HG02970 (cell line): ENCODE measurements around the gene CENPM.
A peak's percentile ranks its signal among the peaks of the same experiment; 100 is the strongest.

ENCODE experiments used
- ATAC-seq: cut with Tn5 transposase; IDR thresholded peaks from one replicate; pipeline ENCODE4 v1.9.1; 2021; ENCODE audit warnings: mild to moderate bottlenecking, moderate library complexity, moderate number of reproducible peaks; ENCODE audit not compliant: unreplicated experiment, low FRiP score

Gene CENPM

DNA sequence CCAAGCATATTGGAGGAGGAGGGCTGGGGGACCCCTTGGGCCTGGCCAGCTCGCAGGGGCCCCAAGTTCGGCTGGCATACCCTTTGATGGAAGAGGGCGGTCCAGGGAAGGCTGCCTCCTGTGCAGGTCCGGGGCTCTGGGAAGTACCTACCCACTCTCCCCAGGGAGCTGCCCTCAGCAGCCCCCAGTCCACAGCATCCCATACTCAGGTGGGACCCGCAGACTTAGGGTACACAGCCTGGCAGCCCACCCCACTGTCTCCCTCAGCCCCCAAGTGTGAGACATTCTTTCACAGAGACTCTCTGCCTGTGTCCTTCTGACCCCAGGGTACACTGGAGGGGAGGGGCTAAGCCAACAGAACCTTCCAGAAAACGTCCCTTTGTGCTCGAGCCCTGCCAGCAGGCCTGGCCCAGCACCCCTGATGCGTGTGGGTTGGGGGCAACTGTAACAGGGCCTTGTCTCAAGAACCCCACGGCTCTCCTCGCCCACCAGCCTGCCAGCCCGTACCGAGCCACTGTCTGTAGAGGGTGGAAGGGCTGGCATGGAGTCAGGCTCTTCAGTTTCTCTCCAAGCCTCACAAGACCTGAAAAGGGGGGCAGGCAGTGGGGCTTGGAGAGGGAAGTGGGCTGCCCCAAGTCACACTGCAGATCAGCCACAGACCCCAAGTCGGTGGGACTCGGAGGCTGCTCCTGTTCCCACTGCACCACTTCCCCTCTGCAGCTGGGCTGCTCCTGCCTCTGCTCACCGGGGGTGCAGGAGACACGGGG is 13.4 kb downstream of the CENPM start:
- no peak for ATAC-seq

DNA sequence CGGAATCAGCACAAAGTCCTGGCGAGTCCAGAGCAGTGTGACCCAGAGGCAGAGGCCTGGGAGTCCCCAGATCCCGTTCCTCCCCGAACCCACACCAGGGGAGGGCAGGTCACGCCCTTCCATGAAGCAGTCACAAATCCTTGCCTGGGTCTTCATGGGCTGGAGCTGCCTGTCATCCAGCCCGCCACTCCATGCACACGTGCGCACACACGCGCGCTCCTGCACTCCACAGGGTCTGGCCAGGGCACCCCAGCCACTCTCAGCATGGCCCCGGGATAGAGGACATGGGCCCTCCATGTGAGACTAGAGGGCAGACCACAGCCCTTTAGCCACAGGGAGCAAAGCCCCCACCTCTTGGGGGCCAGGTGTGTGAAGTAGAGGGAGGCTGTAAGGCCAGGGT is 14.6 kb downstream of the CENPM start:
- ATAC-seq = no peak

DNA sequence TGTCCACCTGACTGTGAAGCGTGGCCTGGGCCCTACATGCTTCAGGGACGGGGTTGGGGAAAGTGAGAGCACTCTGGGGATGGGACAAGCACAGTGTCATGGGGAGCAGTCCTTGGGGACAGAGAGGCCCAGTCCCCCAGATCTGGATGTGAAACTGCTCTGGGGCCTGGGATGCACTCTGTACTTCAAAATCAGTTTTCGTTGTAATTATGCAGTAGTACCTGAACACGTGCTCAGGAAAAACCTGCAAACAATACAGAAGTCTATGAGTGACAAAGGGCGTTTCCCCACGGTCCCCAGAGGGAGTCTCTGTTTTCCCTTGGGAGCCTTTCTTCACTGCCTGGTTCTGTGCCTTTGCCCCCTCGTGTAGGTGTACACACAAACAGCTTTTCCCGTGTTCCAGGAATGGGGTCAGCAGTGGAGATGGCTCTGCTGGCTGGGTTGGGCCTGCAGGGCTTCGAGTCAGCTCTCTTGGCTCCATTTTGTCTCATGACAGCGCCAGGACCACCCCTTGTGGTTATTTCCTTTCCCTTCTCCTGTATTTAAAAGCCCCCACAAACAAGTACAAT is 15.2 kb downstream of the CENPM start:
- ATAC-seq = no peak

DNA sequence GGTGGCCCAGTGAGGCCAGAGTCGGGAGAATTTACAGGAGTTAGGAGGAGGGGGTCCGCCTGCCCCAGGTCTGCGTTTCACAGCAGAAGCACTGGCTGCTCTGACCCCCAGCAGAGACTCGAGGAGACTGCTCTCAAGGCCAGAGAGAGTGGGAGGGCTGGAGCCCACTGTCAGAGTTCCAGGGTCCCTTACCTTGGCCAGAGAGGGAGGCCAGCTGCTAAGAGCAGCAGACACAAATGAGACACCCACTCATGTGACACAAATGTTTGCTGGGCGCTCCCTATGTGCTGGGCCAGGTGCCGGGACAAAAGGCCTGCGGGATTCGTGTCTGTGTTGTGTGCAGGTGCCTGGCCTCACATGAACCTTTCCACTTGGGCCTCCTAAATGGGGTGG is 17.5 kb downstream of the CENPM start:
- ATAC-seq = no peak

DNA sequence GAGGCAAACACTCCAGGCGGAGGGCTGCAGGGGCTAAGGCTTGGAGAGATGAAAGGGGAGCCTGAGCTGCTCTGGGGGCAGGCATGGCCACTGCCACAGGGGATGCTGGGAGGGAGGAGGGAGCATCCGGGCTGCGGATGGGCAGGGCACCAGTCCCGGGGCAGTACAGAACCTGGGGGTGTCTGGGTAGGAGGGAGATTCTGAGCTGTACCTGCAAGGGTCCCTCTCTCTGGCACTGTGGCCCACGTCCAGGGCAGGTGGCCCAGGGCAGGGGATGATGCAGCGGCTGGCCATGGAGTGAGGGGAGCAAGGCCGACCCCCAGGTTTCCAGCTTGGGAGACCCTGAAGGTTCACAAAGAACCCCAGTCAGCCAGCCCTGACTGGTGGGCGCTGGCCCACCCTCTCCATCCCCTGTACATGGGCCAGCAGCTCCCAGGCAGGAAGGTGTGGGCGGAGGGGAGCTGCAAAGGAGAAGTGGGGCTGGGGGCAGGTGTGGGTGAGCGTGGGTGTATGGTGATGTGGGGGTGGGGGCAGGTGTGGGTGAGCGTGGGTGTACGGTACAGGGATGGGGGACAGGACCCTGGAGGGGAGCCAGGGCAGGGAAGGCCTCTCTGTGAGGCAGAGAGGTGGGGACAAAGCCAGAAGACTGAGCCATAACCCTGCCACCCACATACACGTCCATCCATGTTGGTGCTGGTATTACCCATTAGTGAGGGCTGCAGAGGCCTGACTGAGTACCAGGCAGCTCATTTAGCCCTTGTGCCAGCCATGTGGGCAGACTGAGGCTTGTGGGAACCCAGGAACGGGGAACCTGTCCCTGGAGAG is 18.1 kb downstream of the CENPM start:
- ATAC-seq = no peak

DNA sequence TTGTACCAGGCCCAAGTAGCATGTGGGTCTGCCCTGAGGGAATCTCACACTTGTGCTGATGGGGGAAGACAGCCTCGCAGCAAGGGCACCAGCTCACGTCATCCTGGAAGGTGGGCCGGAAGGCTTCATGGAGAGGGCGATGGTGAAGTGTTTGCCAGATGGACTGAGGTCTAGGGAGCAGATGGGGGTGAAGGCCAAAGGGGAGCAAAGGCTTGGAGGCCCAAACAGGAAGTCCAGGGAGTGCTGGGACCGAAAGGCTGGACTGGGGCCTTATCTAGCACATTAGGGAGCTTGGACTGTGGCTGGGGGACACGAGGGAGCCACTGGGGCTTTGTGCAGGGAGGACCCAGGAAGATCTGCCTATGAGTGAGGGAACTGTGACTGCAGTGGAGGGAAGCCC is 19.1 kb downstream of the CENPM start:
- no peak for ATAC-seq

DNA sequence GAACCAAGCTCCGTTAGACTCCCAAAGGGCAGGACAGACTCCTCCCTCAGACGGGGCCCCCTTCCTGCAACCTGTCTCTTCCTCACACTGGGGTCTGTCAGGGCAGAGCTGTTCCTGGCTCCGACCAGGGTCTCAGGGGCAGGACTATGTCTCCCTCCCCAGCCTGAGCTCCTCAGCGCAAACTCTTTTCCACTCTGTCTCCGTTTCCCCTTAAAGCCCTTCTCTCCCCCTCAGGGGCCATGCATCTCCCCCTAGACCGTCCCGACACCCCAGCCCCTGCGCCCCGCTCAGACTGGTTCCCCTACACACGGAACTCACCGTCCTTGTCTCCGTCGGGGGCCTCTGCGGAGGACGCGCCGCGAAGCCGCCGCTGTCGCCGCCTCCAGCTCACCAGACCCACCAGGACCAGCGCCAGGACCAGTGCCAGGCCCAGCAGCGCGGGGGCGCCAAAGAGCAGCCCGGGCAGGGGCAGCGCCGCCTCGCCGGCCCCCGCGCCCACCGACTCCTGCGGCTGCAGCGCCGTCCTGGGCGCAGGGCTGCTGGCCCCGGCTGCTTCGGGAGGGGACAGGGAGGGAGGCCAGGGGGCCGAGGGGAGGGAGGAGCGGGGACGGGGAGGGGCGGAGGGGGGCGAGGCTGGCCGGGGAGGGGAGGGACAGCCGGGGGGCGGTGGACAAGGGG is 21.0 kb downstream of the CENPM start:
- peak; percentile 39 for ATAC-seq

DNA sequence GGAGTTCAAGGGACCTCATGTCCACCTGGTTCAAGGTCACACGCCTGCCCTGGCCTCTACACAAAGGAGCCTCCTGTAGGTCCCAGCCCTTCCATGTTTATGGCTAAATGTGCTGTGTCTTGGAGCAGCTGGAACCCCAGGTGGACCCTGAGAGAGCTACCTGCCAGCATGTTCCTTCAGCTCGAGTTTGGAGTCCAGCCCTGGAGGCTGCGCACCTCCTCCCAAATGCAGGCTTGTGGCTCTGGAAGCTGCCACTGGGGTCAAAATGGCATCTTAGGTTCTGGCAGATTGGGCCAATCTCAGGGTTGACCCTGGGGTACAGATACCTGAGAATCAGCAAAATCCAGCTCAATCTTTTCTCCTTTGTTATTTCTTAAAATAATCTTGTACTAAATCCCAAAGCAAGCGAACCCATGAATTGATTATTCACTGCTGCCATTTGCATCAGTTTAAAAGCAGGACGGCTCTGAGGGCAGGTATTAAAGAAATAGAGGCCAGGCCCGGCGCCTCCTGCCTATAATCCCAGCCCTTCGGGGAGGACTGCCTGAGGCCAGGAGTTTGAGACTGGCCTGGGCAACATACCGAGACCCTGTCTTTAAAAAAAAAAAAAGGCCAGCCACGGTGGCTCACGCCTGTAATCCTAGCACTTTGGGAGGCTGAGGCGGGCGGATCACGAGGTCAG is 23.2 kb downstream of the CENPM start:
- no peak for ATAC-seq

DNA sequence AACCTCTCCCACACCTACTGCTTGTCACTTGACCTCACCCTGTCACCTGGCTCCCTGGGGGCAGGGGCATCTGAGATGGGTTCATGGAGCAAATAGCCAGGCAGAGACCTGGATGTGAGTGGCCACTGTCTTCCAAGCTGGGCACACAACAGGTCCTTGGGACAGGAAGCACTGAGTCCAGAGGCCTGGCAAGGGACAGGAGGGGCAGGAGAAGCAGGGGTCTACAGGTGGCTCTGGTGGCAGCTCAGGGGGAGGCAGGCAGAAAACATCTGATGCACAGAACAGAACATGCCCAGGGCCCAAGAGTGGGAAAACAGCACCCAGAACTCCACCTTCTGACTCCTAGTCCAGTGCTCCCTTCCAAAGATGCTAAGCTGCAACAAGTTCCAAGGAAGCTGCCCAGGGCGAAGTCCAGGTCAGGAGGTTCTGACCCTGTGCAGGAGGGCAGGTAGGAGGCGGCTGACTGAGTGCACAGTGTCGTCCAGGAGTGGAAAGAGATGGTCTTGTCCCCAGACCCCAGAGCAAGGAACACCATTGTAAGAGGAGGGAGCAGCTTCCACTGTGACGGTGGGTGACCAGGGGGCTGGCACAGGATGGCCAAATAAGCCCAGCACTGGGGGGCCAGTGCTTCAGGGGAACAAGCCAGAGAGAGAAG is 23.9 kb downstream of the CENPM start:
- ATAC-seq = no peak

DNA sequence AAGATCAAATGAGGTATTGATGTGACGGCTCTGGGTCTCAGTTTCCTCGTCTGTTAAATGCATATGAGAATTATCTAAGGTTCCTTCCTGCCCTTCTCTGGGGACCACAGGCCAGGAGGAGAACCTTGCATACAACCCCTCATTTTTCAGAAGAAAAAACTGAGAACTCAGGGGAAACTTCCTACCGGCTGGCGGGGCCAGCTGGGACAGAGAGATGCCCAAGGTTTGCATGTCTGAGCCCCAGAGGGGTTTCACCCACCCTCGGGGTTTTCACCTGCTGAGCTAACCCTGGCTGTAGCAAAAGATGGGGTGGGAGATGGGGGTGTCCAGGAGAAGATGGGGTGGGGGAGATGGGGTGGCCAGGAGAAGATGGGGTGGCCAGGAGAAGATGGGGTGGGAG is 24.6 kb downstream of the CENPM start:
- no peak for ATAC-seq

DNA sequence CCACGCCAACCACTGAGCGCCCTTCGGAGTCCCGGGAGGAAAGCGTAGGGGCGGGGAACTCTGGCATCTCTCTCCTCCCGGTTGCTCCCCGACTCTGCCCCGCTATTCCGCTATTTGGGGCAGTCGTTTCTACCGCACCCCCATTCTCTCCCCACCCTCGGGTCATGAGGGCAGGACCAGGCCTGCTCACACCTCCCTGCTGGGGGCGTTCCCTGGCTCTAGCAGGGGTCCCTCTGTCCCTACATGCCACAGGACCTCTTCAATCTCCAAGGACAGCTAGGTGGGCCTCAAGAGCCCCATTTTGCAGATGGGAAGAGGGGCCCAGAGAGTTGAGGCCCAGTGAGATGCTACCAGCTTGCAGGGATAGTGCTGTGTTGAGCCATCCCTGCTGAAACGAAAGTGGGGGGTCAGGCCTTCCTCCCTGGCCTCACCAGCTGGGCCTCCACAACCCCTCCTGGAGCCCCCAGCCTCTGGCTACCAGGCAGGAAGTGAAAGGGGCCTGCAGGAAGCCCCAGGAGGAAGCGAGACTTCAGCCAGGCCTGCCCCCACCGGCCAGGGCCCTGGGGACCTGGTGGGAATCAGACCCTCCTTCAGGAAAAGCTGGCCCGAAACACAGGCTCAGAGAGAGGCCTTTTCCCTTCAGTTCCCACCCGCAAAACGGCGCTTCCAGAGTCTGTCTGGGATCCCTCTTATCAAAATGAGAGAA is 26.5 kb downstream of the CENPM start:
- peak; percentile 21 for ATAC-seq

DNA sequence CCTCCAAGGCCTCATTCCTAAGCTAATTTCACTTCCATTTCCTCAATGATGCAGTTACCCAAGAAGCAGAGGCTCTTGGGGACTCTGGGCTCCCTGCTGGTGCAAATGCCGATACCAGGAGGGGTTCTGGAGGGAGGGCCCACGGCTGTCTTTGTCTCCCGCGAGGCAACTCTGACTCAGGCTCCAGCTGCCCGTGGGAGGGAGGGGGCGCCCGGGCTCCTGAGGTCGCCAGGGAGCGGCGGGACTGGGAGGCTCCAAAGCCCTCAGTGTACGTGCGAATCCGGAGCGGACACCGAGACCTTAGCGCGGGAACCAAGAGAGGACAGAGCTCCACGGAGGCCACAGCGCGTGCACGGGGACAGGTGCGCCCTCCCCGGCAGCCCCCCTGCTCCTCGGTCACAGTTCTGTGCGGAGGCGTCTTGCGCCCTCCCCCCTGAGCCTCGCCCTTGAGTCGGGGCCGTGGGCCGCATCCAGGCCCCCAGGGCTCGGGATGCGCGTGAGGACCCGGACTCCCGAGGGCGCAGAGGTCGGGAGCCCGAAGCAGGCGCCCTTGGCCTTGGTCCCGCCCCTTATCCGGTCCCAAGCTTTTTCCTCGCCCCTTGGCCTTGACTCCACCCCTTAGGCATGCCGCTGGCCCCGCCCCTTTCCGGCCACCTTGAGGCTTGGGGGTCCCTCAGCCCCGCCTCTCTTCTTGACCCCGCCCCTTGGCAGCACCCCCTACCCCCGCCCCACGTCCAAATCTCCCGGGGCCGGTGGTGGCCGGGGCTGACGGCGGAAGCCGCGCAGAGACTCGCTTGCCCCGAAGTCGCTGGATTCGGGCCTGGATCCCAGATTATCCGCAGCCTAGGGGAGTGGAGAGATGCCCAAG is 27.4 kb downstream of the CENPM start:
- ATAC-seq = peak; percentile 60

DNA sequence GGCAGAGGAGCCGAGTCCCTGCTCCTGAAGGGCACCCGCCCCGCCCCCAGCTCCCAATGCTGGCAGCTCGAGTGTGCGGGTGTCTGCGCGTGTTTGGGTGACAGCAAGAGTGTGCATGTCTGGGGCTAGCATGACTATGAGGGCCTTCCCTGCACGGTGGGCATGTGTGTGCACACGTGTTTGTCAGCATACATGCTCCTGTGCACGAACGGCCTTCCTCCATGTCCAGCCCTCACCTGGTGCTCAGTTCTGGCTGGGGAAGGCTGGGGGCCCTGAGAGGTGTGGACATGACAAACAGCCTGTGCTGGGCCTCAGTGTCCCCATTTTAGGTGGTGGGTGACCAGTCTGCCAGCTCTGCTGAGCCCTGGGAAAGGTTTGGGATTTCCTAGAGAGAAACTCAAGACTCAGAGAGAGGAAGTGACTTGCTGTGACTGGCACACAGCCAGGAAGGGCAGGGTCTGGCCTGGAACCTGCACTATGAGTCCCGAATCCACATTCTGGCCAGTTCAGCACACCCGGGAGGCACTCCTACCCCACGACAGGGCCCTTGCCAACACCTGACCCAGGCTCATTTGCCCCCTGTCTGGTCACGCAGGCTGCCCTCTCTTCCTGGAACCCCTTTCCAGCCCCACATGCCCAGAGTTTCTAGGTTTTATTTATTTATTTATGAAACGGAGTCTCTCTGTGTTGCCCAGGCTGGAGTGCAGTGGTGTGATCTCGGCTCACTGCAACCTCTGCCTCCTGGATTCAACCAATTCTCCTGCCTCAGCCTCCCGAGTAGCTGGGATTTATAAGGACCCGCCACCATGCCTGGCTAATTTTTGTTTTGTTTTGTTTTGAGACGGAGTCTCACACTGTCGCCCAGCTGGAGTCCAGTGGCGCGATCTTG is 28.8 kb downstream of the CENPM start:
- no peak for ATAC-seq

DNA sequence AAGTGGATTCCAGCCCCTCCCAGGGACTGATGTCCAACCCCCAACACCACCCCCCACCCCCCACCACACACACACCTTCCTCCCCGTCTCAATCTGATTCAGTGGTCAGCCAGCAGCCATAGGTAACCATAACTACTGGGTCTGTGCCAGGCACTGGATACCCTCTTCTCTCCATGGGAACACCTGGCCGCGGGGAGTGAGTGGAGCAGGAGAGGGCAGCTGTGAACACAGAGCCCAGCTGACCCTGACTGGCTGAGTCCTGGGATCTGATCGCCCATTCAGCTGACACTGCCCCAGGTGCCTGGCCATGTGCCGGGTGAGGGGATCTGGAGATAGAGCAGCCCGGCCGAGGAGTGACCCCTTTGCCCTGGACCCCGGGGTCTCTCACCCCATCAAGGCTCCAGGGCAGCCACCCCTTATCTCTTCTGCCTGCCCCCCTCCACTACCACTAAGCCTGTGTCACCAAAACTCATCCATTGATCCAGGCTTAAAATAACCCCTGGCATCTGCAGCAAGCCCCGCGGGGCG is 29.5 kb downstream of the CENPM start:
- no peak for ATAC-seq

DNA sequence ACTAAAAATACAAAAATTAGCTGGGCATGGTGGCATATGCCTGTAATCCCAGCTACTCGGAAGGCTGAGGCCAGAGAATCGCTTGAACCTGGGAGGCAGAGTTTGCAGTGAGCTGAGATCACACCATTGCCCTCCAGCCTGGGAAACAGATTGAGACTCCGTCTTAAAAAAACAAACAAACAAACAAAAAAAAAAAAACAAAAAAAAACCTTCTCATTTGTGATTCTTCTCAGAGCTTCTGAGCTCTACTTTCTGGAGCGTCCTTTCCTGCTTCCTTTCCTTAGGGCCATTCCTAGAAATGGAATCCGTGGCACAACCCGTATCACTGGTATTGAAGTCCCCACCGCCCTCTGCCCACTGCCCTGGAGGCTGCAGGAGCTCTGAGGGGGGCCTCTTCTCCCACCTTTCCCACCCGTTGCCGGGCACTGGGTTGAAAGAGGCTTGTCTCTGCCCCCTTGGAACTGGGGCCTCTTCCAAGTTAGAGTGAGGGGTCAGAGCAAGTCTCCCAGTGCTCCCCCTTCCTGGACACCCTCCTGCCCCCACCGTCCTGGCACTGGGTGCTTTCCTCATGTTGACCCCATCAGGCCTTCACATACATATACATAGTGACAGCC is 30.1 kb downstream of the CENPM start:
- ATAC-seq = no peak

DNA sequence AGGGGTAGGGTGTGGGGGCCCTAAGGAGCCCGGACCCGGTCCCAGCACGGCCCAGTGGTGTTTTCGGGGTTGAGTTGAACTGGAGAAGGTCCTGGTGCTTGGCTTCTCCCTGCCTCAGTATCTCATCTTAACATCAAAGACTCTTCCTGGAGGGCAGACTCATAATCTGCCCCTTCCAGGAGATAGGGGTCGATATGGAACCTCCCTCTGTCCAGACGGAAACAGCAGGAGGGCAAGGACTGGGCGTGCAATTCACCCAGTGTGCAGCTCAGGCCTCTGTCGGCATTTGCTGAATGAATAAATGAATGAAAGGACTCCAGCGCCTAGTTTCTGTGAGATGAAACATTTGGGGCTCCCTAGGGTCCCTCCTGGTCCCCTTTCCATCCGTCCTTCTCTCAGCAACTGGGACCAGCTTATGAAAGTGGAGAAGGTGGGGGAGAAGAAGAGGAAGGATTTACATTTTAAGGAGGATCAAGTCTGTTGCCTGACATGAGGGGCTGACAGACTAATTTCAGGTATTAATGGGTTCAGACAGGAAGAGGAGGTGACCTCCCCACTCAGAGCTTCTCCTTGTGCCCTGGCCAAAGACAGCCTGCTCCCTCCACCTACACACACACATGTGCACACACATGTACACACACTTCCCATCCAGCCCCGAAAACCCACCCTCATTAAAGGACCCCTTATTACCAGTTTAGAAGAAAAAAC is 31.0 kb downstream of the CENPM start:
- no peak for ATAC-seq
